B cell (primary cell): ENCODE results near the gene CDC42SE2. TPM values are rescaled to one million over a fixed set of nuclear protein-coding genes. Genes with fewer than 3 reads are reported as not detected.

ENCODE experiments used
- ATAC-seq: fragments of 200-7000 bp; cut with Tn5 transposase; one replicate; pipeline ENCODE4 v1.10.0; 2021; ENCODE audit warnings: low read depth, mild to moderate bottlenecking, moderate number of reproducible peaks, moderate library complexity
- CTCF ChIA-PET: fragments of 350-600 bp; sonication (Branson Sonifier 250); formaldehyde crosslinking; loops from one replicate; lab custom pipeline; 2021; ENCODE audit warnings: antibody characterized with exemption, inconsistent platforms; lab: Charles Lee
- POLR2A ChIA-PET: fragments of 350-600 bp; sonication (Branson Sonifier 250); formaldehyde crosslinking; loops from one replicate; lab custom pipeline; 2021; ENCODE audit warnings: antibody characterized with exemption; lab: Charles Lee
- DNase-seq: peaks from one replicate; pipeline ENCODE4 v3.0.0; 2013
- H2AFZ ChIP-seq: 2 replicates; pipeline ENCODE4 v1.6.1; 2012; ENCODE audit warnings: mild to moderate bottlenecking, low read depth, low read length; ENCODE audit not compliant: insufficient read depth, poor library complexity, severe bottlenecking
- H3K27ac ChIP-seq, 2 donors: 1 replicate in 1 of 2; 2 replicates in 1 of 2; pipeline ENCODE4 v1.5.1; 2012 to 2013; ENCODE audit warnings: low read length in 2 of 2, mild to moderate bottlenecking in 2 of 2, moderate library complexity in 1 of 2
- H3K27me3 ChIP-seq, 4 experiments: fragments of 200-600 bp in 1 of 4; sonication (generic) in 1 of 4; replicated peaks in 1 of 4; 1 replicate in 2 of 4; 2 replicates in 2 of 4; pipeline versions ENCODE4 v1.6.1 to v1.7.0; 2013 to 2016; ENCODE audit warnings: low read length in 3 of 4, mild to moderate bottlenecking in 2 of 4, mixed read lengths in 1 of 4, moderate library complexity in 1 of 4; ENCODE audit not compliant: insufficient read depth in 4 of 4, control insufficient read depth in 3 of 4; ENCODE audit errors: control extremely low read depth in 1 of 4
- H3K36me3 ChIP-seq, 2 experiments: replicated peaks in 1 of 2; 1 replicate in 1 of 2; 2 replicates in 1 of 2; pipeline versions ENCODE4 v1.6.1 to v1.7.1; 2013; ENCODE audit warnings: low read length in 1 of 2; ENCODE audit not compliant: insufficient read depth in 2 of 2, control insufficient read depth in 1 of 2; ENCODE audit errors: control extremely low read depth in 1 of 2, extremely low read depth in 1 of 2
- H3K4me1 ChIP-seq, 2 donors: fragments of 200-600 bp in 1 of 2; sonication (generic) in 1 of 2; 1 replicate in 1 of 2; 2 replicates in 1 of 2; pipeline versions ENCODE4 v1.5.1 to v1.6.1; 2013 to 2017; ENCODE audit warnings: low read length in 2 of 2; ENCODE audit not compliant: control insufficient read depth in 2 of 2, insufficient read depth in 2 of 2
- H3K4me2 ChIP-seq: replicated peaks from 2 replicates; pipeline ENCODE3; 2012; ENCODE audit warnings: mild to moderate bottlenecking, low read depth, low read length; ENCODE audit not compliant: poor library complexity, severe bottlenecking
- H3K4me3 ChIP-seq, 5 experiments: fragments of 200-600 bp in 1 of 5; sonication (generic) in 1 of 5; 1 replicate in 3 of 5; 2 replicates in 2 of 5; pipeline versions ENCODE4 v1.5.1 to v1.7.0; 2011 to 2016; ENCODE audit warnings: low read length in 4 of 5, mild to moderate bottlenecking in 4 of 5, low read depth in 2 of 5, control low read depth in 1 of 5, moderate library complexity in 1 of 5; ENCODE audit not compliant: insufficient read depth in 1 of 5; ENCODE audit errors: control extremely low read depth in 1 of 5, extremely low read depth in 1 of 5
- H3K79me2 ChIP-seq: fragments of 200-600 bp; sonication (generic); one replicate; pipeline ENCODE4 v1.6.0; 2016; ENCODE audit warnings: low read length; ENCODE audit not compliant: control insufficient read depth, insufficient read depth
- H3K9ac ChIP-seq: fragments of 200-600 bp; sonication (generic); 2 replicates; pipeline ENCODE4 v1.6.1; 2017; ENCODE audit warnings: mild to moderate bottlenecking, low read length, moderate library complexity
- H3K9me3 ChIP-seq, 3 donors: one replicate each; pipeline versions ENCODE4 v1.6.1 to v1.7.1; 2013; ENCODE audit warnings: low read length in 2 of 3; ENCODE audit not compliant: control insufficient read depth in 2 of 3, insufficient read depth in 1 of 3; ENCODE audit errors: control extremely low read depth in 1 of 3
- H4K20me1 ChIP-seq: 2 replicates; pipeline ENCODE4 v1.6.0; 2012; ENCODE audit warnings: mild to moderate bottlenecking, low read length; ENCODE audit not compliant: insufficient read depth, control insufficient read depth, poor library complexity, severe bottlenecking
- H3K27ac Mint-ChIP-seq: one replicate; pipeline ENCODE4 v1.8.0; 2021; ENCODE audit warnings: mixed read lengths
- H3K27me3 Mint-ChIP-seq: one replicate; pipeline ENCODE4 v1.8.0; 2021; ENCODE audit warnings: mixed read lengths
- H3K4me1 Mint-ChIP-seq: one replicate; pipeline ENCODE4 v1.8.0; 2021; ENCODE audit warnings: mixed read lengths
- H3K4me3 Mint-ChIP-seq: one replicate; pipeline ENCODE4 v1.8.0; 2021; ENCODE audit warnings: mixed read lengths
- H3K9me3 Mint-ChIP-seq: one replicate; pipeline ENCODE4 v1.8.0; 2022; ENCODE audit warnings: mixed read lengths; ENCODE audit not compliant: insufficient read depth
- CTCF ChIP-seq: fragments of 200-600 bp; IDR thresholded peaks from one replicate; pipeline ENCODE4 v1.8.0; 2022; ENCODE audit warnings: antibody characterized with exemption, mild to moderate bottlenecking
- EZH2 ChIP-seq: IDR thresholded peaks from 2 replicates; pipeline ENCODE4 v1.6.1; 2012; ENCODE audit warnings: borderline replicate concordance, low read depth, mild to moderate bottlenecking, moderate library complexity, low read length; ENCODE audit not compliant: insufficient read depth, poor library complexity, severe bottlenecking
- WGBS: methylation state at CpG from one replicate; pipeline ENCODE4 v1.1.5; 2013; ENCODE audit warnings: missing lambda C conversion rate; ENCODE audit not compliant: insufficient coverage; 5-methylcytosine and 5-hydroxymethylcytosine counted together
- intact Hi-C: fragments of 100-400 bp; cut with micrococcal nuclease; formaldehyde crosslinking; loops from one replicate; pipeline ENCODE4 v1.10.0; 2022
- polyA plus RNA-seq: library from polyadenylated mRNA; depleted of rRNA; stranded (reverse); fragments of >200 nt; gene quantifications from 2 replicates; pipeline ENCODE4 v1.2.3, GENCODE V29; 2012
- total RNA-seq, 2 donors: library from RNA; stranded (reverse); fragments of 120-200 nt in 1 of 2; gene quantifications; 1 replicate in 1 of 2; 2 replicates in 1 of 2; pipeline versions ENCODE4 v1.2.3 to v1.2.4, GENCODE V29; 2013 to 2022

CDC42SE2 gene
- total and polyA plus RNA-seq, 2 donors (not counting 1 experiment from before 2014, with no cell fraction given): 42.5 to 161 TPM

- Histone ChIP-seq H3K27ac (peak overlapping the region in 1 of 2 donors; percentile 54), H4K20me1 (no peaks in the 10 kb centered on the region), H3K9ac (no peak overlapping the region), H3K36me3 (peaks cover 3 to 12% of the 10 kb centered on the region in 2 experiments), H3K4me3 (no peak overlapping the region), H3K9me3 (no peaks in the 10 kb centered on the region), H3K79me2 (peaks cover 5% of the 10 kb centered on the region), H3K27me3 (no peaks in the 10 kb centered on the region), H3K4me1 (peaks cover 18 to 19% of the 10 kb centered on the region in 2 donors), H2AFZ (peak overlapping the region; percentile 18), H3K4me2 (no peak overlapping the region)
- intact Hi-C loops: loop anchor here (10.0 kb wide), 2 partner anchors 1069 to 1639 kb away; no protein-coding TSS in a partner anchor
- Mint-ChIP-seq H3K4me1 (peaks cover 29% of the 10 kb centered on the region), H3K9me3 (peaks cover 2% of the 10 kb centered on the region), H3K27ac (peak overlapping the region; percentile 77), H3K27me3 (no peaks in the 10 kb centered on the region), H3K4me3 (no peak overlapping the region)
- no peak for ATAC-seq
- DNase-seq: no peak
- 26% methylated on average over 3 of the region's 4 CpGs for WGBS
- ChIA-PET CTCF (interaction anchor here (1.2 to 3.6 kb wide), 7 partner anchors 9 to 649 kb away, joined by 3 to 26 read pairs (median 5); no protein-coding TSS in a partner anchor), POLR2A (no interaction called here)
- TF ChIP-seq EZH2 (no peak), CTCF (no peak)
These were observed 150.0 kb downstream of the CDC42SE2 start for GRCh38 chr5:131413605-131414559.
